Neural cell (in vitro differentiated cells): ENCODE measurements around the gene OCRL.

Experiments
- EP300 ChIP-seq: fragments of 450-650 bp; conservative IDR thresholded peaks from 2 replicates; pipeline ENCODE4 v1.6.1; 2014; ENCODE audit warnings: antibody characterized with exemption, mild to moderate bottlenecking, moderate library complexity; ENCODE audit not compliant: poor library complexity, severe bottlenecking
- EZH2 ChIP-seq: fragments of 200-600, 300-800 bp; shearing (Covaris generic), sonication (generic); IDR thresholded peaks from 2 replicates; pipeline ENCODE4 v1.6.1; 2014; ENCODE audit warnings: antibody characterized with exemption, low read length, borderline replicate concordance, mild to moderate bottlenecking; ENCODE audit not compliant: insufficient read depth, poor library complexity, severe bottlenecking
- MXI1 ChIP-seq: fragments of 450-650 bp; conservative IDR thresholded peaks from 2 replicates; pipeline ENCODE4 v1.6.1; 2014; ENCODE audit warnings: antibody characterized with exemption, mild to moderate bottlenecking; ENCODE audit not compliant: poor library complexity, severe bottlenecking
- POLR2AphosphoS5 ChIP-seq: IDR thresholded peaks from 2 replicates; pipeline ENCODE4 v1.6.1; 2012
- RAD21 ChIP-seq: fragments of 450-650 bp; conservative IDR thresholded peaks from 2 replicates; pipeline ENCODE4 v1.6.1; 2014; ENCODE audit warnings: antibody characterized with exemption, mild to moderate bottlenecking, moderate library complexity
- TAF1 ChIP-seq: IDR thresholded peaks from 2 replicates; pipeline ENCODE4 v1.6.1; 2012; ENCODE audit warnings: low read depth
- TF ChIP-seq, protein P1 (sequence below): fragments of 450-650 bp; IDR thresholded peaks from 2 replicates; pipeline ENCODE4 v1.5.1; 2014; ENCODE audit warnings: antibody characterized with exemption, mild to moderate bottlenecking, moderate library complexity; ENCODE audit not compliant: poor library complexity, severe bottlenecking
- TF ChIP-seq, protein P2 (sequence below): IDR thresholded peaks from 2 replicates; pipeline ENCODE4 v1.6.1; 2012; ENCODE audit warnings: borderline replicate concordance

DNA sequence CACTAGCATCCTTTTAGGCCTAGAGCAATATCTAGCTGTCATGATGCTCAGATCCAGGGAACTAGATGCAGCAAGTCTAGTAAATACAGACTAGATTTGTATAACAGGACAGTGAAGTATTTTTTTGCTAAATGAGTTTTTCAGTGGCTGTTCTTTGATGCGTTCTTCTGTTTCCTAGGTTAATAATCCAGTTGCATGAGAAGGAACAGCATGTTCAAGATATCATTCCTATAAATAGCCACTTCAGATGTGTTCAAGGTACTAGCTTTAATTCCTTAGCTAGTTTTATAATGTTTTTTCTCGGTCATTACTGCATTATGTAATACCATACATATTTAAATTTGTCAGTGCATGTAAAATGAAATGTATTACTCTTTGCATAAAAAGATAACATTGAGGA lies 4.7 kb downstream of the OCRL start:
- TF ChIP-seq, protein P1, sequence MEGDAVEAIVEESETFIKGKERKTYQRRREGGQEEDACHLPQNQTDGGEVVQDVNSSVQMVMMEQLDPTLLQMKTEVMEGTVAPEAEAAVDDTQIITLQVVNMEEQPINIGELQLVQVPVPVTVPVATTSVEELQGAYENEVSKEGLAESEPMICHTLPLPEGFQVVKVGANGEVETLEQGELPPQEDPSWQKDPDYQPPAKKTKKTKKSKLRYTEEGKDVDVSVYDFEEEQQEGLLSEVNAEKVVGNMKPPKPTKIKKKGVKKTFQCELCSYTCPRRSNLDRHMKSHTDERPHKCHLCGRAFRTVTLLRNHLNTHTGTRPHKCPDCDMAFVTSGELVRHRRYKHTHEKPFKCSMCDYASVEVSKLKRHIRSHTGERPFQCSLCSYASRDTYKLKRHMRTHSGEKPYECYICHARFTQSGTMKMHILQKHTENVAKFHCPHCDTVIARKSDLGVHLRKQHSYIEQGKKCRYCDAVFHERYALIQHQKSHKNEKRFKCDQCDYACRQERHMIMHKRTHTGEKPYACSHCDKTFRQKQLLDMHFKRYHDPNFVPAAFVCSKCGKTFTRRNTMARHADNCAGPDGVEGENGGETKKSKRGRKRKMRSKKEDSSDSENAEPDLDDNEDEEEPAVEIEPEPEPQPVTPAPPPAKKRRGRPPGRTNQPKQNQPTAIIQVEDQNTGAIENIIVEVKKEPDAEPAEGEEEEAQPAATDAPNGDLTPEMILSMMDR: no peak
- TF ChIP-seq EZH2: no peak
- TF ChIP-seq EP300: no peak
- TF ChIP-seq POLR2AphosphoS5: no peak
- no peak for TF ChIP-seq MXI1
- TF ChIP-seq, protein P2, sequence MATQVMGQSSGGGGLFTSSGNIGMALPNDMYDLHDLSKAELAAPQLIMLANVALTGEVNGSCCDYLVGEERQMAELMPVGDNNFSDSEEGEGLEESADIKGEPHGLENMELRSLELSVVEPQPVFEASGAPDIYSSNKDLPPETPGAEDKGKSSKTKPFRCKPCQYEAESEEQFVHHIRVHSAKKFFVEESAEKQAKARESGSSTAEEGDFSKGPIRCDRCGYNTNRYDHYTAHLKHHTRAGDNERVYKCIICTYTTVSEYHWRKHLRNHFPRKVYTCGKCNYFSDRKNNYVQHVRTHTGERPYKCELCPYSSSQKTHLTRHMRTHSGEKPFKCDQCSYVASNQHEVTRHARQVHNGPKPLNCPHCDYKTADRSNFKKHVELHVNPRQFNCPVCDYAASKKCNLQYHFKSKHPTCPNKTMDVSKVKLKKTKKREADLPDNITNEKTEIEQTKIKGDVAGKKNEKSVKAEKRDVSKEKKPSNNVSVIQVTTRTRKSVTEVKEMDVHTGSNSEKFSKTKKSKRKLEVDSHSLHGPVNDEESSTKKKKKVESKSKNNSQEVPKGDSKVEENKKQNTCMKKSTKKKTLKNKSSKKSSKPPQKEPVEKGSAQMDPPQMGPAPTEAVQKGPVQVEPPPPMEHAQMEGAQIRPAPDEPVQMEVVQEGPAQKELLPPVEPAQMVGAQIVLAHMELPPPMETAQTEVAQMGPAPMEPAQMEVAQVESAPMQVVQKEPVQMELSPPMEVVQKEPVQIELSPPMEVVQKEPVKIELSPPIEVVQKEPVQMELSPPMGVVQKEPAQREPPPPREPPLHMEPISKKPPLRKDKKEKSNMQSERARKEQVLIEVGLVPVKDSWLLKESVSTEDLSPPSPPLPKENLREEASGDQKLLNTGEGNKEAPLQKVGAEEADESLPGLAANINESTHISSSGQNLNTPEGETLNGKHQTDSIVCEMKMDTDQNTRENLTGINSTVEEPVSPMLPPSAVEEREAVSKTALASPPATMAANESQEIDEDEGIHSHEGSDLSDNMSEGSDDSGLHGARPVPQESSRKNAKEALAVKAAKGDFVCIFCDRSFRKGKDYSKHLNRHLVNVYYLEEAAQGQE: no peak
- TF ChIP-seq RAD21: no peak
- TF ChIP-seq TAF1: no peak
